HG02870 (cell line): ENCODE measurements around the gene CYB561.

ENCODE experiments used
- ATAC-seq: cut with Tn5 transposase; IDR thresholded peaks from one replicate; pipeline ENCODE4 v1.9.1; 2021; ENCODE audit warnings: mild to moderate bottlenecking, moderate library complexity; ENCODE audit not compliant: unreplicated experiment

Gene CYB561

DNA sequence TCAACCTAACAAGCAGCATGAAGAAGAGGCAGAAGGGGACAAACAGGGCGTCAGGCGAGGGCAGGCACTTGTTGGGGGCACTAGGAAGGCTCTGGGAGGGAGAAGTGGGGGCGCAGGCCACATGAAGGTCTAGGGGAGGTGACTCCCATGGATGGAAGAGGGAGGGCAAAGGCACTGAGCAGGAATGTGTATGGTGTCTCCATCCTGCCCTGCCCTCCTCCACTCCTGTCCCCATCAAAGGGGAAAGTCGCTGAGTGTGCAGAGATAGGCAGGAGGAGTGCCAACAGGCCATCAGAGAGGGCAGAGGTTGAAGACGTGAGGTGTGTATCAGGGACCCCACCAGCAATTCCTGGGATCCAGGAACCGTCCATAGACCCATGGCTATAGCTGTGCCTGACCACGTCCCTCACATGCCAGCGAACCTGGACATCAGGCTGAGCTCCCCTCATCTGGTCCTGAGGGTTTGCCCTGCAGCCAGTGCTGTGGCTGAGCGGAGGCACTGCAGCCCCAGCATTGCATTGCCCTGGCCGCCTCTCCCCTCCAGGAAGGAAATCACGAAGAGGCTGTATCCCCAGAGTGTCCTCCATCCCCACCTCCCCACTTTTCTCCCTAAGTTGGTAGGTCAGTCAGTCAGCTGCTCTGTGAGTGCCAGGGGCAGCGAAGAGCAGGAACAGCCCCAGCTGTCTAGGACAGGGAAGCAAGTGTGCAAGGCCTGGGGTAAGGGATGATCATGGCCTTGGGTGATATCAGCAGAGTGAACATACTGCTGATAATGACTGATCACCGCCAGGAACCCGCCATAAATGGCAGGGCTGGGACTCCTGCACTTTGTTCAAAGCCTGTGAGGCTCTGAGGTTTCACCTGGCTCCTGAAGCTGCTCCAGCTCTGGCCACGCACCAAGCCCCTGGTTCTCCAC lies 6.2 kb upstream of the CYB561 start:
- ATAC-seq: no peak

DNA sequence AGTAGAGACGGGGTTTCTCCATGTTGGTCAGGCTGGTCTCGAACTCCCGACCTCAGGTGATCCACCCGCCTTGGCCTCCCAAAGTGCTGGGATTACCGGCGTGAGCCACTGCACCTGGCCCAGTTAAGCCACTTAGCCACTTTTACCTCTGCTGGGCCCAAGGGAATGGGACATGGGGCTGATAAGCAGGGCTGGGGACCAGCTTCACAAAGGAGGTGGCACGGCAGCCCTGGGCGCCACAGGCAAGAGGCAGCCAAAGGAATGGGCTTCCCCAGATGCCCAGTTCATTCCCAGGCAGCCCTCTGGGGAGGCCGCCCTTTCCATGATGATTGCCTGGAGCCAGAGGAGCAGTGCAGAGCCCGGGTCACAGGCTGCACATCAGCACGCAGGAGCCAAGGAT lies 5.0 kb upstream of the CYB561 start:
- ATAC-seq: no peak

- no peak for ATAC-seq
Observed at GRCh38 chr17:63450551-63450950, 4.4 kb upstream of the CYB561 start.

DNA sequence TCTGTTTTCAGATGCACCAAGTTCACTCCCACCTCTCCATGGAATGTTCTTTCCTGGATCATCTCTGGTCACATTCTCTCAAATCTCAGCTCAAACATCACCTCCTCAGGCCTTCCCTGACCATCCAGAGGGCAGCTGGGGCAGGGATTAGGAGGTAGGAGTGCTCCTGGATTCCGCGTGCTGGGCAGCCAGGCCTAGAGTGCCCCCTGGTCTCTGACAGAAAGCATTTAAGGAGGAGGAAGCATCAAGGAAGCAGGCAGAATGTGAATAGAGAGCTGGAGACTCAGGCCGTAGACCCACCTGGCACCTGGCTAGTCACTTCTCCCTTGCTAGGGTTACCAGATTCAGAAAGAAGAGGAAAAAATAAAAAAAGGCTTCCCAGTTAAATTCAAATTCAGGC lies 2.5 kb upstream of the CYB561 start:
- no peak for ATAC-seq

DNA sequence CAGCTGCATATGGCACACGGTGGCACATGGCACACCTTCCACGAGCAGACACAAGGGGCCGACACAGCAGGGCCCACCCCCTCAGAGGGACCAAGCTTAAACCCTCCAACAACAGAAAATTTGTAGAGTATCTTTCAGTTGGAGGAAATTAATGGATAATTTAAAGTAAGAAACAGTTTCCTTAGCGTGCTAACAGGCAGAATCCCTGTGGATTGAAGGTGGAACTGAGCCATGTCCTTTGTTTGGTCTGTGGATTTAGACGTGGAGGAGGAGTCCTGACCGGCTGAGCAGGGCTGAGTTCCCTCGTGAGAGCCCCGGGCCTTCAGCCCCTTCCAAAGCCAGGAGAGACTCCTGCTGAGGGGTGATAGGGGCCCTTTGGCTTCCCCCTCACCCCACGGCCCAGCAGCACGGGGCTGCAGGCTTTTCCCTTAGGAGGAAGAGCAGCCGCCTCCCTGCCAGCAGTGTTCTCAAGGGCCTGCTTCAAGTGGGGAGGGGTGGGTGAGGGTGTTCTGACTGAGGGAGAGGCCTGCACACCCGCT lies 1.4 kb upstream of the CYB561 start:
- no peak for ATAC-seq

GRCh38 chr17:63446753-63447470 lies 806 bp upstream of the CYB561 start:
- peak; percentile 24 for ATAC-seq

- ATAC-seq: peak; percentile 21
Observed at GRCh38 chr17:63445571-63445953, 544 bp downstream of the CYB561 start.

GRCh38 chr17:63445065-63445464 lies 1.0 kb downstream of the CYB561 start:
- no peak for ATAC-seq

GRCh38 chr17:63444457-63444856 lies 1.6 kb downstream of the CYB561 start:
- no peak for ATAC-seq

DNA sequence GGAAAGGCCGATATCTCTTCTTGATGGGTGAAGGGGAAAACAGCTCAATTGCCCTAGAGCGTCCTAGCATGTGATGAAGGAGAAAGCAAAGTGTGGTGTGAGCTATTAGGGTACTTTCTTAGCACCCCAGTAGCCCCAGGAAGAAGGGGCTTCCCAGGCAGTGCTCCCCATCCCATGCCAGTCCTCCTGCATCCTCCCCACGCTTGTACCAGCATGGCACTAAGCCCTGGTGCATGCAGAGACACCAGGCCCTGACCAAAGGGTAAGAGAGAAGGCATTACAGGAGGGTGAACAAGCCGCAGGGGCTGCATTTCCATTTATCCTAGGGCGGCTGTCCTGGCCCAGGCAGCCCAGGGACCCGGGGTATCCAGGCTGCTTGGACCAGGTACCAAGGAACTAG lies 3.1 kb downstream of the CYB561 start:
- ATAC-seq: no peak

GRCh38 chr17:63442549-63443035 lies 3.5 kb downstream of the CYB561 start:
- no peak for ATAC-seq

DNA sequence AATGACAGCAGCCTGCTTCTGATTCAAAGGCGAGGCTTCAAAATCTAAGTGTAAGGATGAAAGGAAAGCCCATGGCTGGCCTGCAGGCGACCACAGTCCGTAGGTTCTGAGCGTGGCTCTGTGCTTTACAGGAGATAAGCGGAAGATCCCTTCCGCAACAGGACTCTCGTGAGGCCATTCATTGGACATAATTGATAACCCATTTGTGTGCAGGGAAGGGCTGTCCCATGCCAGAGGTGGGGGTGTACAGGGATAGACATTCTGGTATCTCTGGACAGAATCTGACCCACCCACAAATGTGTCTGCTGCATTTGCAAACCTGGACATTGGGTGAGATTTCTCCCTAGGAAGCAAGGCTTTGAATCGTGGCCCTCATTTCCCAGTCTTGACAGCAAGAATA lies 4.0 kb downstream of the CYB561 start:
- no peak for ATAC-seq

- ATAC-seq: no peak
Observed at GRCh38 chr17:63441654-63442053, 4.5 kb downstream of the CYB561 start.

DNA sequence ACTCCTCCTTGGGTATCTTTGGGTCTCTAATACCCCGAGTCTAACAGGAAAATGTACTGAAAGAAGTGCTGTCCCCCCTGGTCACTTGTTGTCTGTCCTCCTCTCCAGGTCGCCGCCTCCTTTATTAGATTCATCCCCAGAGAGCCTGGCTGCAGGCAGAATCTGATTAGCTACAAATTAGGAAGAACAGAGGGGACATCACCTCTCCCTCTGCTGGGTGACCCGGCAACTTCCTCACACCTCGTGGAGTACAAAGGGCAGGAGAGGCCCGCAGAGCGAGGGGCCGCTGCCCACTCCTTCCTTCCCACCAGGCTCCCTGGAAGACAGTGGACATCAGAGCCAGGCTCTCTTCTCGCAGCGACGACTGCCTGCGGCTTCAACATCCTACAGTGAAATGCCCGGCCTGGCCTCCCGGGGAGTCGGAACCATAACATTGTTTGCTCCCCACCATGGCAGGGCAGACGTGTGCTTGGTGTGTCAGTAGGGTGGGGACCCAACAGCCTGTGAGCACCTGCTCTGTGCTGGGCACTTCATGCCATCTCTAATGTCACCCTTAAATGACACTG lies 5.3 kb downstream of the CYB561 start:
- ATAC-seq: no peak

GRCh38 chr17:63440127-63440769 lies 5.9 kb downstream of the CYB561 start:
- no peak for ATAC-seq

GRCh38 chr17:63439687-63440086 lies 6.4 kb downstream of the CYB561 start:
- no peak for ATAC-seq

DNA sequence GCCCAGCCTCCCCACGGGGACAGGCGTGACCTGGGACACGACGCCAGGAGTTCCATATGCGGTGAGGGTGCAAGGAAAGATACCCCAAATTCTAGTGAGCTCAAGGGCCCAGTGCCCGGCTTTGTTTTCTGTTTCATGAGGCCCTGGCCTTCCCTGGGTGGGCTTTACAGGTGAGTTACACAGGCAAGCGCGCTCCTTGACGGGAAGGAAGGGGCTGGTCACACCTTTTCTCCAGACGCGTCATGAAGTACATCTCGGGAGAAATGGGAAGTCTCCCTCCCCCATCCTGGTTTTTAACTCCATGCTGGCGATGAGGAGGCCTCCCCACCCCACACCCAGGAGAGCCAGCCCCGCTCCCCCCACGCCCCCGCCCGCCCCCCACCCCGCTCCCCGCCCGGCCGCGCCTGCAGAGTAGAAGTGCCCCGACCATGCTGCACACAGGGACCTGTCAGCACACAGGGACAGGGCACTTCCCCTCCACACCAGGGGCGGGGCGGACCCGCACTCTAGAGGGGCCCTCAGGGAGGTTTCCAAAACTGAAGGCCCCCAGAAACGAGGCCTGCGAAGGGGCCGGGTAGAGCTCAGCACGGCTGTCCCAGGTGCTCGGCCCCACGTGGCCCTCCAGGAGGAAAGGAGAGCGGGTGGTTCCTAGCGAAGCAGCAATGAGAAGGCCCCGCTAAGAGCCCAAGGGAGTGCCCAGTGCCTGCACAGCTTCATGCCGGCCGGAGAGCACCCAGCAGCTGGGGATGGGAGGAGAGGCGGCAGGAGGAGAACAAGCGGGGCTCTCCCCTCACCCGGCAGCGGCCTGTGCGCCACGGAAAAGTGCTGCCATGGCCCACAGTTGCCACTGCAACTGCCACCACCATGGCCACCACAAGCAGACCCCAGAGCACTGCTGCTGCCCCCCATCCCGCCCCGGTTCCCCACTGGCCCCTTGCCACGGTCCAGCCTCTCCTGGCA lies 7.7 kb downstream of the CYB561 start:
- ATAC-seq: no peak

DNA sequence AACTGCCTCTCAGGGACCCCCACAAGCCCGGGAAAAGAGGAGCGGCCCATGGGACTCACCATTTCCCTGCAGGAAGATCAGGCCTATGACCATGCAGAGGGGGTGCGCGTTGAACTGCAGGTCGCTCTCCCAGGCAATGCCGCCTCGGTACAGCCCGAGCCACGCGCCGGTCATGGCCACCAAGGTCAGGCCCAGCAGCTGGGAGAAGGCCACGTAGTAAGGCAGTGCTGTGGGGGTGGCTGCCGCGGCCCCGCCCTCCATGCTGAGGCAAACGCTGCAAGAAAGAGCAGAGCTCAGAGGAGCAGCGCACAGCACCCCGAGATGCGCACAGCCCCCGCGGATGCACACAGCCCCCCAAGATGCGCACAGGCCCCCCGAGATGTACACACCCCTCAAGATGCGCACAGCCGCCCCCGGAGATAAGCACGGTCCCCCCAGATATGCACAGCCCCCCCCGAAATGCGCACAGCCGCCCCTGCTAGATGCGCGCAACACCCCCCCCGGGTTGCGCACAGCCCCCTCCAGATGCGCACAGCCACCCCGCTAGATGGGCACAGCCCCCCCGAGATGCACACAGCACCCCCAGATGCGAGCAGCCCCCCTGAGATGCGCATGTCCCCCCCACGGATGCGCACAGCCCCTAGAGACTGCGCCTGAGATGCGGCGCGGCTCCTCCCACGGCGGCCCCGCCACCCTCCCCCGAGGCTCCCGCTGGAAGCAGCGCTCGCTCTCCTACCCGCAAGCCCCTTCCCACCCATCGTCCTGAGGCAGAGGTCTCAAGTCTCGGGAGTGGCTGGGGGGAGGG lies 8.6 kb downstream of the CYB561 start:
- ATAC-seq: no peak

DNA sequence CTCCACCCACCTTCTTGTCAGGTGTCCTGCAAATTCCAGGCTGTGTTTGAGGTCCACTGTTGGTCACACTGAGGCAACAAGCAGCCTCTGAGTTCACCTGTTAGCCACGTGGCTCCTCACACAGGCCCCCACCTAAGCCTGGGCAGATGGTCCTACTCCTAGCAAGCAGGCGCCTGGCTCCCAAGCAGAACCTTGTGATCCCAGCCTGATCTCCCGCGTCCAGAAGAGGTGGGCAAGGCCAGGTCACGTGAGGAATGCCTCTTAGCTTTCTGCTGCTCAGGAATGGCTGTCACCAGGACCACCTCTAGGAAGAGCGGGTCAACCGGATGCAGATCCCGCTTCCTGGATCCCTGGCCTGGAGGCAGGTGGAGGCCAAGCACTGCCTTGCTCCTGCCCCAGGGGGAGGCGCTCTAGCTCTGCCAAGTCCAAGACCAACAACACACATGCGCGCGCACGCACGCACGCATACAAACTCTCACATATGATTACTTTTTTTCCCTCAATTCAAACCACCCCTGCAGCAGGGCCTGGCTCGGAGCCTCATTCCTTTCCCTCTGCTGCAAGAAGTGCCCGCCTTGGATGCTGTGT lies 9.5 kb downstream of the CYB561 start:
- no peak for ATAC-seq
